Stimulated activated CD8-positive, alpha-beta memory T cell treated with anti-CD3 and anti-CD28 coated beads, Interleukin-2, amount 100 ng/mL, for 1 hour (primary cell): Measurements from ENCODE around the gene MRPL21.

Experiments
- DNase-seq, 2 donors: peaks; one replicate each; pipeline ENCODE4 v3.0.0-alpha.2; 2020; ENCODE audit warnings: low read depth in 2 of 2

MRPL21 gene

DNA sequence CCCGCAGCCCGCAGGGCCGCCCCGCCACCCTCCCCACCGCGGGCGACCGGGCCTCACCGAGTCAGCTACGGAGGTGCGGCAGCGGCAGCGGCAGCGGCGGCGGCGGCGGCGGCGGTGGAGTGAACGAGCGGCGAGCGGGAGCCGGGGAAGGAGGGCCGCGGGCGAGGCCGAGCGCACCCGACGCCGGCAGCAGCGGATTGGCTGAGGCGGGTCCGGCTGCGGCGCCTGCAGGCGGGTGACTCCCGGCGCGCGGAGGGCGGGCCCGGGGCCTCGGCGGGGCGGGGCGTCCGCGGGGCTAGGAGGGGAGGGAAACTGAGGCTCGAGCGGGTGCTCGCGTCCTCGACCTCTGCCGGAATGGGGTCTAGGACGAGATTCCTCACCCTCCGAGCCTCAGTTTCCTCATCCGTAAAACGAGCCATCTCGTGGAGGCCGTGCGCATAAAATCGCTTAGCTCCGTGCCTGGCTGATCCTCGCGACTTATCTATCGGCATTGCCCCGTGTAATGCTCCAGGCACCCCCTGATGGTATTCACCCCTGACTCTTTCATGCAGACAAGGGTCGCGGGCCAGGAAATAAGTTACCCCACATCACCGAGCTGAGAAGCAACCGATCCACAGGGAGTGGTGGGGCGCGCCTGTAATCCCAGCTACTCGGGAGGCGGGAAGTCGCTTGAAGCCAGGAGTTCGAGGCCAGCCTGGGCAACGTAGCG is 61.8 kb downstream of the MRPL21 start, which contains the start of gene CPT1A:
TSS of gene CPT1A (minus strand) at position 199 of the 709 bp plus-strand sequence. CDS start 26,442 bp downstream, outside the sequence.
- no peak for DNase-seq
